Heart left ventricle (tissue), 13 donors: Measurements from ENCODE around the gene BNIP5.

ENCODE experiments used
- POLR2A ChIP-seq, 2 donors: fragments of 450-650 bp; IDR thresholded peaks; one replicate each; pipeline ENCODE4 v1.6.1; 2017; ENCODE audit warnings: antibody characterized with exemption in 2 of 2, mild to moderate bottlenecking in 2 of 2, moderate library complexity in 2 of 2
- TF ChIP-seq, protein P1 (sequence below), 12 donors: fragments of 200-600 bp; sonication (generic) in 4 of 12; IDR thresholded peaks; one replicate each; pipeline versions ENCODE4 v1.5.0 to v1.8.0; 2018 to 2022; ENCODE audit warnings: antibody characterized with exemption in 12 of 12, mild to moderate bottlenecking in 5 of 12
- donor health status: ischemic (EF 13 %, LVEDD 7.1; RV severe dilation, severe dysfunction).
- donor health status: DM: no; HTN: yes; CAD: no.
- donor health status: DM: no; HTN: no; CAD: no.
- donor health status: ischemic (EF 25% LVEDD 6.9; RV normal size, moderate dysfunction).
- donor health status: ischemic (EF 25% LVEDD 5.7; RV mildly dilated, moderate dysfunction).
- donor health status: ischemic (EF 35%, LVEDD 5.7; RV mildly dilated, moderate dysfunction).
- donor health status: nonischemic (EF 11% LVEDD 7.7; RV severe dilation, severe dysfunction).
- donor health status: DM: yes; HTN: yes; CAD: no.
- donor health status: PGD.
- donor health status: ischemic (EF 29% LVEDD 5.4; RV normal size, mild dysfunction).
- donor health status: nonischemic (EF 23%, LVEDD 6.1; RV moderate dilation, normal function).

- TF ChIP-seq, protein P1, sequence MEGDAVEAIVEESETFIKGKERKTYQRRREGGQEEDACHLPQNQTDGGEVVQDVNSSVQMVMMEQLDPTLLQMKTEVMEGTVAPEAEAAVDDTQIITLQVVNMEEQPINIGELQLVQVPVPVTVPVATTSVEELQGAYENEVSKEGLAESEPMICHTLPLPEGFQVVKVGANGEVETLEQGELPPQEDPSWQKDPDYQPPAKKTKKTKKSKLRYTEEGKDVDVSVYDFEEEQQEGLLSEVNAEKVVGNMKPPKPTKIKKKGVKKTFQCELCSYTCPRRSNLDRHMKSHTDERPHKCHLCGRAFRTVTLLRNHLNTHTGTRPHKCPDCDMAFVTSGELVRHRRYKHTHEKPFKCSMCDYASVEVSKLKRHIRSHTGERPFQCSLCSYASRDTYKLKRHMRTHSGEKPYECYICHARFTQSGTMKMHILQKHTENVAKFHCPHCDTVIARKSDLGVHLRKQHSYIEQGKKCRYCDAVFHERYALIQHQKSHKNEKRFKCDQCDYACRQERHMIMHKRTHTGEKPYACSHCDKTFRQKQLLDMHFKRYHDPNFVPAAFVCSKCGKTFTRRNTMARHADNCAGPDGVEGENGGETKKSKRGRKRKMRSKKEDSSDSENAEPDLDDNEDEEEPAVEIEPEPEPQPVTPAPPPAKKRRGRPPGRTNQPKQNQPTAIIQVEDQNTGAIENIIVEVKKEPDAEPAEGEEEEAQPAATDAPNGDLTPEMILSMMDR (IDR thresholded peaks at IDR 0.05) = no peak
- no peak for TF ChIP-seq POLR2A (IDR thresholded peaks at IDR 0.05)
Measured at GRCh38 chr6:36266913-36267644, 69.6 kb downstream of the BNIP5 start.
